GM19035 (cell line): ENCODE results near the gene DOCK6.

Experiments
- ATAC-seq: cut with Tn5 transposase; IDR thresholded peaks from one replicate; pipeline ENCODE4 v1.9.1; 2021; ENCODE audit not compliant: unreplicated experiment

DOCK6 gene

GRCh38 chr19:11247391-11247790 is 14.9 kb downstream of the DOCK6 start:
- no peak for ATAC-seq

GRCh38 chr19:11246941-11247340 is 15.4 kb downstream of the DOCK6 start:
- no peak for ATAC-seq

- no peak for ATAC-seq
Measured at GRCh38 chr19:11244846-11245589, 17.3 kb downstream of the DOCK6 start.

GRCh38 chr19:11243798-11244169 is 18.5 kb downstream of the DOCK6 start:
- no peak for ATAC-seq

GRCh38 chr19:11242864-11243797 is 19.2 kb downstream of the DOCK6 start:
- ATAC-seq, result peak; percentile 70

GRCh38 chr19:11242025-11242424 is 20.3 kb downstream of the DOCK6 start:
- ATAC-seq, result no peak

- no peak for ATAC-seq
Measured at GRCh38 chr19:11240008-11240444, 22.3 kb downstream of the DOCK6 start.

GRCh38 chr19:11239377-11240000 is 22.8 kb downstream of the DOCK6 start, which contains the start of gene ANGPTL8:
TSS of gene ANGPTL8 (plus strand) at chr19:11239619. CDS start at chr19:11239638, 19 bp downstream.
- ATAC-seq, result no peak

GRCh38 chr19:11238781-11239376 is 23.4 kb downstream of the DOCK6 start:
- no peak for ATAC-seq

GRCh38 chr19:11238041-11238440 is 24.3 kb downstream of the DOCK6 start:
- ATAC-seq, result no peak

GRCh38 chr19:11237321-11237720 is 25.0 kb downstream of the DOCK6 start:
- ATAC-seq, result no peak

- ATAC-seq, result no peak
Measured at GRCh38 chr19:11236324-11237301, 25.7 kb downstream of the DOCK6 start.

- ATAC-seq, result no peak
Measured at GRCh38 chr19:11234486-11235075, 27.7 kb downstream of the DOCK6 start.

GRCh38 chr19:11233073-11233472 is 29.3 kb downstream of the DOCK6 start:
- no peak for ATAC-seq

- ATAC-seq, result no peak
Measured at GRCh38 chr19:11232555-11232954, 29.8 kb downstream of the DOCK6 start.

- ATAC-seq, result no peak
Measured at GRCh38 chr19:11230621-11231386, 31.5 kb downstream of the DOCK6 start.

GRCh38 chr19:11227195-11227886 is 35.0 kb downstream of the DOCK6 start:
- ATAC-seq, result no peak

- no peak for ATAC-seq
Measured at GRCh38 chr19:11226716-11227166, 35.6 kb downstream of the DOCK6 start.
